GM21381 (cell line): ENCODE results near the gene CMPK2.
"Not testable (repeated sequence)": the region's sequence is repeated elsewhere in the genome, so short reads cannot be mapped to it uniquely, and the experiment has no call there.

Experiments
- ATAC-seq: cut with Tn5 transposase; IDR thresholded peaks from one replicate; pipeline ENCODE4 v1.9.1; 2021; ENCODE audit warnings: mild to moderate bottlenecking, moderate library complexity; ENCODE audit not compliant: unreplicated experiment

Gene CMPK2

GRCh38 chr2:6880200-6880733, 14.6 kb upstream of the CMPK2 start:
- ATAC-seq: no peak

DNA sequence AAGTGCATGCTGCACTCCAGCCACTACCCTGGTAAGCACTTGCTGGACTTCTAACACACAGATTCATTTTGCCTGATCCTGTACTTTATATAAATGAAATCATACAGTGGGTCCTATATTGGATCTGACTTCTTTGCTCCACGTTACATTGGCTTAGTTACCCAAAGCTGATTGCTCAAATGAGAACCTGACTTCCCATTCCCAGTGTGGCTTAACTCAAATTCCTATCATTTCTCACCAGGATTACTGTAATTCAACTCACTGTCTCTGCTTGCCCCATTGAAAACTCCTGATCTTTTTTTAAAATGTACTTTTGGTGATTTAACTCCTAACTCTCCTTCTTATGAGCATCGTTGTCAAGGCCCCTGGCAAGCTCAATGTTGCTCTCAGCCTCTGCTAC, 13.3 kb upstream of the CMPK2 start:
- ATAC-seq: no peak

DNA sequence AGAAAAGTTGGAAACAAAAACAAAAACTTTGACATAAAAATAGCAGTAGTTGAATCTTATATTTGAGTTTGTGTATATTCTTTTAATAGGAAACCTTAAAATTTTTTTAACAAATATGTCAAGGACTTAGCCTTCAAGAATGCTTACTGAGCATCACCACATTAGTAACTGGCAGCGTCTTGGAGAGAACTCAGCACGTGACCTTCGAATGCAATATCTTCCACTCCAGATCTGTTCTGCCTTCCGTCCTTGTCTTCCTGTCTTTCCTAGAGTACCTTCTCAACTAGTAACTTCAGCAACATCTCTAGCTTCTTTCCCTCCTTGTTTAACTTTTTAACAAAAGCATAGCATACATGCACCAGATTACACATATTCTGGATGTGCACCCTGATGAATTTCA, 12.8 kb upstream of the CMPK2 start:
- ATAC-seq: no peak

DNA sequence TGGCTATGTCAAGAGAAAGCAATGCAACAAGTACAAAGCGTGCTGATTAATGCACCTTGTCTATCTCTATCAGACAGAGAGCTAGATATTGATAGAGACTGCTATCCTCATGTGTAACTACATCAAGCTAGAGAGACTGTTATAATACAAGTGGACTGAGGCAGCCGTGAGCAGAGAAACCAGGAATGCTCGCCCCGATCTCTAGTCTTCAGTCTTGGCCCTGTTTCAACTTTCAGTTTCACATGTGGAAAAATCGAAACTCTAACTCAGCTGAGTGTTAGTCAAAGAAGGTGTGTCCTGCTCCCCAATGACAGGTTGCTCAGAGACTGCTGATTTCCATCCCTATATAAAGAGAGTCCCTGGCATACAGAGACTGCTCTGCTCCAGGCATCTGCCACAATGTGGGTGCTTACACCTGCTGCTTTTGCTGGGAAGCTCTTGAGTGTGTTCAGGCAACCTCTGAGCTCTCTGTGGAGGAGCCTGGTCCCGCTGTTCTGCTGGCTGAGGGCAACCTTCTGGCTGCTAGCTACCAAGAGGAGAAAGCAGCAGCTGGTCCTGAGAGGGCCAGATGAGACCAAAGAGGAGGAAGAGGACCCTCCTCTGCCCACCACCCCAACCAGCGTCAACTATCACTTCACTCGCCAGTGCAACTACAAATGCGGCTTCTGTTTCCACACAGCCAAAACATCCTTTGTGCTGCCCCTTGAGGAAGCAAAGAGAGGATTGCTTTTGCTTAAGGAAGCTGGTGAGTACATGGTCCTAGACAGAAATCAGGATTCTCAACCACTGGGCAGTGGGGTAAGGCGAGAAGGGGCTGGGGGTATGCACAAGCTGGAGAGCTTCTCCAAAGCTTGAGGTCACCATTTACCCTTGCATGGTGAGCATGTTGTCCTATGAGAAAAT, 11.9 kb upstream of the CMPK2 start, which contains the start of gene RSAD2:
RSAD2 (plus strand) TSS at position 376 of the 903 bp plus-strand sequence; CDS start at position 400, 24 bp downstream.
- ATAC-seq: peak; percentile 76

DNA sequence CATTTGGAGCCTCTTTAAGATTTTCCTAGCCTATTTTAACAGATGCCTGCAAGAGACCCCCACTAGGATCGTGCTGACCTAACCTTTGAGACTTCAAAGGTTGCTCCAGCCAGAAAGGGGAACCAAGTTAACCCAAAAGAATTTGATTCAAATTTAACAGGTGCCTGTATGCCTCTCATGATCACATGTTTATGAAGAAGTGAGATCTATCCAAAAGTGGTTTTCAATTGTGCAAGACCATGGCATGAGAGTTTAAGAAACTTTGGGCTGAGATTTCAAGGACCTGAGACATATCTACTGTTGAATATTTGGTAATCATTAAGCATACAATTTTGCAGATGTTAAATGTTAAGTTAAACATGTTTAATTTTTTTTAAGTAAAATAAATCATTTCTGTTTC, 10.6 kb upstream of the CMPK2 start:
- ATAC-seq: no peak

- ATAC-seq: no peak
Observed at GRCh38 chr2:6874032-6874431, 8.3 kb upstream of the CMPK2 start.

DNA sequence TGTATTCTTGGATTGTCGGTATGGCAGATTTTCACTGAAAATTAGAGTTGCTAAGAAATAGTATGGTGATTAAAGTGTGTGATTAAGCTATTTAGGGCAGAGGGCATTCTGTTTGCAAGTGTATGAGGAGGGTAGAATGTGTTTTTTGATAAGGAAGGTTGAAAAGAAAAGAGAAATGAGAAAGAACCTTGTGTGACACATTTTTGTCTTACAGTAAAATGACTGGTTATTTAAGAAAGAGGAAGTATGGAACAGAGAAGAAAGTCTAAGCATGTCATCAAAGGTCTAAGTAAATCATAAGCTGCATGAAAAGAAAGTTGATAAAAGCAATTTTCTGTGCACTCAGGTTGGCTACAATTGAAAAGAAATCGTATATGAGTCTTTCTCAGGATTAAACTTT, 6.7 kb upstream of the CMPK2 start:
- ATAC-seq: no peak

DNA sequence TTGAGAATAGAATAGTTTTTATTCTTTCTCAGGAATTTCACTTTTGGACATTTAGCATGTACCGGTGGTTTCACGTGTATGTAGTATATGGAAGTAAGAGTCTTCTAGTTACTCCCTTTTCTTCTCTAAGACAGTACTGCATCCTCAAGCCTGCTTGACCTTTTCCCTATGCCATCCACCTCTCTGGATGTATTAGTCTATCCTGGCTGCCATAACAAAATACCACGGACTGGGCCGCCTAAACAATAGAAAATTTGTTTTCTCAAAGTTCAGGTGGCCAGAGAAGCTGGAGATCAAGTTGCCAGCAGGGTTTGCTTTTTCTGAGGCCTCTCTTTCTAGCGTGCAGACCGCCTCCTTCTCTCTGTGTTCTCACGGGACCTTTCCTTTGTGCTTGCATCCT, 1.3 kb upstream of the CMPK2 start:
- ATAC-seq: no peak

DNA sequence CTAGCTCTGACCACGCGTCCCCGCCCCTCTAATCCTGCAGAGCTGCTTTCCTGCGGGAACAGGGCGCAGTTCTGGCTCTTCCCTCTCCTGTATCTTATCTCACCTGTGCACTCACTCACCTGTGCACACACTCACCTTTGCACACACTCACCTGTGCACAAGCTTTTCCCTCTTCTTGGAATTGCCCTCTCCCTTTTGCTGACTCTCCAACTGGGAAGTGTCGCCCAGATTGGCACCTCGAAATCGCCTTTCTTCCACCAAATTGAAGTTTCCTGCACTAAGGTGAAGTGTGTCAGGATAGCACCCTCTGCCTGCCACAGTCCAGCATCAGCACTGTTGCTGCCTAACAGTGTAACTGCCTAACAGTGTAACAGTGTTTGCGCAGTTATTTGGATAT, 566 bp upstream of the CMPK2 start:
- peak; percentile 30 for ATAC-seq

DNA sequence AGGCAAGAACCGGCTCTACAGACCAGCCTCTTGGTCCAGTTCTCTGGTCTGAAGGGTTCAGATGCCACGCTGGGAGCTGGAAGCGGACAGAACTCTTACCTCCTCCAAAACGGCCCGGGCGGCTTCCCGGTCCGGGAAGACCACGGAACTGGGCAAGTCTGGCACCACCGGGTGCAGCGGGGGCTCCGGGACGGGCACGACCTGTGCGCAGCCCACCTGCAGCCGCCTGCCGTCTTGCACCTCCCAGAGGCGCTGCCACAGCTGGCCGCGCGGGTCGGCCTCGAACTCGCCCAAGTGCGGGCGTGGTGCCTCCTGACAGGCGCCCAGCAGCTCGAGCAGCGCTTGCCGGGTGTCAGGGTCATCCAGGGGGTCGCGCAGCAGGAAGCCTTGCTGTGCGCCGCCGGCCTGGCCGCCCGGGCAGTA, 773 bp downstream of the CMPK2 start:
- peak; percentile 25 for ATAC-seq

DNA sequence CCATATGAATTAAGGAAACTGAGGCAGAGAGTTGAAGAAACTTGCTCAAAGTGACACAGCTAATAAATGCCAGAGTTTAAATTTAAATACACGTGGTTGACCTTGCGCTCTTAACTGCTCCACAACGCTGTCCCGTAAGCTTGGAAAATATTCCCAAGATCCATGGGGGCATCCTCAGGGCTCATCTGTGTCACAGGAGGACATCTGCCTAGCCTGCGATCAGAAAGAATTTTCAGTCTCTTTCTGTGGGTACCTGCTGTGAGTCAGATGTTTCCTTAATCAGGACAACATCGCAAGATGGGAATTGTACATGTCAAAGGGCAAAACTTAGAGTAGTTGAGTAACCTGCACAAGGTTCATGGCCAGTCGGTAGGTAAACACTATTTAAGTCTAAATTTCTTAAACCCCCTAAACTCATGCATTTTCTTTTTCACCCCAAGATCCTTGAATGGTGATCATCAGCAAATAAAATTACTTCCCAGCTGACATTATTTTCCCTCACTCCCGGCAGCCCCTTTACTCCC, 1.4 kb downstream of the CMPK2 start:
- no peak for ATAC-seq

DNA sequence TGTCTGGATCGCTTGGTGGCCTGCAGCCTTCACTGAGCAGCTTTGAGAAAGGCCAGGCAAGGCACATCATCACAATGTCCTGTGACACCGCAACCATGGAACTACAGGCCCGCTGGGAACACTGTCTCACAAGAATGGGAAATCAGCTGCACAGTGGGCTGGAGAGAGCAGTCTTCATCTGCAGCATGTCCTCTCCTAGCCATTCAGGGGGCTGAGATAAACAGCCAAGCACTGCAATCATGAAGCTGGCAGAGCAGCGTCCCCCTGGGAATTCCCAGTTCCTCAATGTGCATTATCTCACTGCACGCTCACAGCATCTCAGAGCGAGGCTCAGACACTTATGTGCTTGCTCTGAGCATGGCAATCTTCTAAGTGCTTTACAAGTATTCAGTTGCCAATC, 1.9 kb downstream of the CMPK2 start:
- ATAC-seq: no peak

DNA sequence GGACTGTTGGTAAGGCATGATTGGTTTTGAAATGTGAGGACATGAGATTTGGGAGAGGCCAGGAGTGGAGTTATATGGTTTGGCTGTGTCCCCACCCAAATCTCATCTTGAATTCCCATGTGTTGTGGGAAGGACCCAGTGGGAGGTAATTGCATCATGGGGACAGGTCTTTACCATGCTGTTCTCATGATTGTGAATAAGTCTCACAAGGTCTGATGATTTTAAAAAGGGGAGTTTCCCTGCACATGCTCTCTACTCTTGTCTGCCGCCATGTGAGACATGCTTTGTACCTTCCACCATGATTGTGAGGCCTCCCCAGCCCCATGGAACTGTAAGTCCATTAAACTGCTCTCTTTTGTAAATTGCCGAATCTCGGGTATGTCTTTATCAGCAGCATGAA, 5.4 kb downstream of the CMPK2 start:
- no peak for ATAC-seq

- ATAC-seq: not testable (repeated sequence)
Observed at GRCh38 chr2:6858466-6859027, 7.2 kb downstream of the CMPK2 start.

- no peak for ATAC-seq
Observed at GRCh38 chr2:6856548-6856920, 9.2 kb downstream of the CMPK2 start.

GRCh38 chr2:6855860-6856547, 9.7 kb downstream of the CMPK2 start:
- ATAC-seq: no peak

GRCh38 chr2:6854416-6854815, 11.3 kb downstream of the CMPK2 start:
- no peak for ATAC-seq

GRCh38 chr2:6852195-6852594, 13.5 kb downstream of the CMPK2 start:
- no peak for ATAC-seq

DNA sequence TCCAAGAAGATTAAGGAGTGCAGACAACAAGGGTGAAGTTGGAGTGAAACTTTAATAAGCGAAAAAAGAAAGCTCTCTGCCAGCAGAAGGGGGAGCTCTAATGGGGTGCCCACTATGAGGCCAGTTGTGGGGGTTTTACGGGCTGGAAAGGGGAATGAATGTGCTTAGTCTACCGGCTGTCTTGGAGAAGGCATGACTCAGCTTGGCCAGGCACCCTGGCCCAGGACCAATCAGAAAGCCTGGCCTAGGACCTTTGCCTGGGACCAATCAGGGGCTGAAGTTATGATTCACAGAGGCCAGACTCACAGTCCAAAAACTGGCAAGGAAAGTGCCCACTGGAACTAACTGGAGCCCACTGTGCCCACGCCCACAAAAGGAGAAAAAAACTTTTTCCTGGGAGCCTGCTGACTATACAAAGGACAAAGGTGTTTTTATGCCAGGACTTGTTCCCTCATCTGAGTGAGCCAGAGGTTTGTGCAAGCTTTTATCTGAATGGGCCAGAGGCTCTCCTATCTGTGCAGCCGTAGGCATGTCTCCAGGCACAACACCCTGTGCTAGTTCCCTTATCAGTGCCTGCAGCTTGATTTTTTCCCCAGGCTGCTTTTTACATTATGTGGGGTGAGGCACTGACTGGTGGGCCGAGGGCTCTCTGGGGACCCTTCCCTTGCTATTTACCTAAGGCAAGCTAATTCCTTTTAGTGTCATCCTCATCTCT, 18.6 kb downstream of the CMPK2 start:
- ATAC-seq: no peak

DNA sequence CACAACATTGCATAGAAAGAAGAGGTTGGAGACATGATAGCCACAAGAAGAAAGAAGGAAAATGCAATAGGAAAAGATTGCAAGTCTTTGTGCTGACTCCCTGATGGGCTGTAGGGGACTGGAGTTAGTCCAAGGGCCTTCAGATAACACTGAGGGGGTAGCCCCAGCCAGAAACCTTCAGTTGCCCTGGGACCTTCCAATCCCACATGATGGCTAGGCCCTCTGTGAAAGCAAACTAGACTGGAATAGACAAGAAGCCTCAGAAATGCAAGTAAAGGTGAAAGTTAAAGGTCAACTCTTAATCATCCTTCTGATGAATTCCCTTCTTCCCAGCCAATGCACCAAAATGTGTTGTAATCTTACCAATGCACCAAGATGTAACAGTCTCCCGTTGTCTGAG, 19.2 kb downstream of the CMPK2 start:
- ATAC-seq: no peak

GRCh38 chr2:6845903-6846302, 19.8 kb downstream of the CMPK2 start:
- ATAC-seq: no peak
